H1 (cell line): ENCODE data around the gene LRRC9. TPM values are rescaled to one million over a fixed set of nuclear protein-coding genes. Genes with fewer than 3 reads are reported as not detected.

ENCODE experiments used
- CTCF ChIA-PET: fragments of 300-600 bp; sonication (Branson Sonifier 250); formaldehyde crosslinking; loops from one replicate; lab custom pipeline; 2021; ENCODE audit not compliant: partially characterized antibody; lab: Charles Lee
- POLR2A ChIA-PET: fragments of 300-600 bp; sonication (Branson Sonifier 250); formaldehyde crosslinking; loops from one replicate; lab custom pipeline; 2021; ENCODE audit warnings: inconsistent platforms; ENCODE audit not compliant: partially characterized antibody; lab: Charles Lee
- DNase-seq, 2 experiments: peaks; one replicate each; pipeline versions ENCODE4 v3.0.0 to v3.0.0-alpha.2; 2010 to 2022; ENCODE audit warnings: low spot score in 2 of 2, low read depth in 1 of 2, mixed read lengths in 1 of 2
- FAIRE-seq: peaks from 2 replicates; lab custom pipeline; 2011; peaks lifted over from hg19 to GRCh38; lab: Jason Lieb, UNC
- H2AFZ ChIP-seq: 2 replicates; pipeline ENCODE4 v1.8.1; 2012; ENCODE audit warnings: low read length, inconsistent platforms
- H2AK5ac ChIP-seq: 2 replicates; pipeline ENCODE4 v1.6.1; 2013; ENCODE audit warnings: low read depth, low read length
- H2BK120ac ChIP-seq: replicated peaks from 2 replicates; pipeline ENCODE3; 2013; ENCODE audit warnings: low read depth, low read length, inconsistent platforms
- H2BK12ac ChIP-seq: 2 replicates; pipeline ENCODE4 v1.6.1; 2013; ENCODE audit warnings: low read depth, low read length
- H2BK15ac ChIP-seq: 2 replicates; pipeline ENCODE4 v1.6.1; 2013; ENCODE audit warnings: low read length
- H2BK20ac ChIP-seq: 2 replicates; pipeline ENCODE4 v1.6.1; 2013; ENCODE audit warnings: low read length
- H2BK5ac ChIP-seq: 2 replicates; pipeline ENCODE4 v1.6.1; 2013; ENCODE audit warnings: low read depth, low read length
- H3K14ac ChIP-seq: 2 replicates; pipeline ENCODE4 v1.6.1; 2013; ENCODE audit warnings: inconsistent platforms; ENCODE audit not compliant: insufficient read length
- H3K18ac ChIP-seq: 2 replicates; pipeline ENCODE4 v1.6.1; 2013; ENCODE audit warnings: low read length; ENCODE audit errors: extremely low read depth
- H3K23ac ChIP-seq: 2 replicates; pipeline ENCODE4 v1.6.1; 2013; ENCODE audit warnings: inconsistent platforms; ENCODE audit not compliant: insufficient read length
- H3K23me2 ChIP-seq: 2 replicates; pipeline ENCODE4 v1.6.1; 2013; ENCODE audit warnings: low read depth, low read length
- H3K27ac ChIP-seq: 2 replicates; pipeline ENCODE4 v1.6.1; 2011; ENCODE audit warnings: low read depth, low read length, inconsistent platforms
- H3K27me3 ChIP-seq, 4 experiments: replicated peaks in 1 of 4; 1 replicate in 1 of 4; 2 replicates in 3 of 4; pipeline versions ENCODE4 v1.6.1 to v1.8.1; 2011 to 2013; ENCODE audit warnings: low read length in 3 of 4, mild to moderate bottlenecking in 3 of 4, inconsistent platforms in 2 of 4, mixed read lengths in 2 of 4, moderate library complexity in 1 of 4; ENCODE audit not compliant: control insufficient read depth in 3 of 4, insufficient read depth in 3 of 4; ENCODE audit errors: extremely low read depth in 1 of 4
- H3K36me3 ChIP-seq, 4 experiments: 2 replicates each; pipeline versions ENCODE4 v1.6.1 to v1.8.1; 2011 to 2013; ENCODE audit warnings: mild to moderate bottlenecking in 4 of 4, low read length in 3 of 4, moderate library complexity in 2 of 4, control low read depth in 1 of 4, inconsistent platforms in 1 of 4; ENCODE audit not compliant: insufficient read depth in 4 of 4, control insufficient read depth in 2 of 4
- H3K4ac ChIP-seq: replicated peaks from 2 replicates; pipeline ENCODE3; 2013; ENCODE audit warnings: low read length, low read depth, mixed read lengths, inconsistent platforms; ENCODE audit not compliant: insufficient read length
- H3K4me1 ChIP-seq, 4 experiments: replicated peaks in 1 of 4; 1 replicate in 1 of 4; 2 replicates in 3 of 4; pipeline versions ENCODE4 v1.6.1 to v1.8.1; 2011 to 2013; ENCODE audit warnings: low read length in 3 of 4, inconsistent platforms in 2 of 4, mixed read lengths in 1 of 4; ENCODE audit not compliant: insufficient read depth in 4 of 4, control insufficient read depth in 3 of 4
- H3K4me2 ChIP-seq, 2 experiments: 2 replicates each; pipeline versions ENCODE4 v1.6.1 to v1.8.1; 2011 to 2013; ENCODE audit warnings: low read depth in 2 of 2, low read length in 2 of 2, control low read depth in 1 of 2, inconsistent platforms in 1 of 2, mild to moderate bottlenecking in 1 of 2; ENCODE audit not compliant: insufficient read depth in 1 of 2
- H3K4me3 ChIP-seq, 4 experiments: fragments of 200-600, 300-600 bp in 1 of 4; sonication (generic), shearing (Covaris generic), sonication (Bioruptor Twin) in 1 of 4; 2 replicates each; pipeline versions ENCODE4 v1.5.1 to v1.8.1; 2011 to 2016; ENCODE audit warnings: low read length in 4 of 4, low read depth in 3 of 4, control low read depth in 2 of 4, inconsistent platforms in 2 of 4, mild to moderate bottlenecking in 2 of 4, mixed read lengths in 1 of 4, moderate library complexity in 1 of 4; ENCODE audit not compliant: insufficient read depth in 2 of 4; ENCODE audit errors: extremely low read depth in 1 of 4
- H3K56ac ChIP-seq: replicated peaks from 2 replicates; pipeline ENCODE3; 2013; ENCODE audit warnings: low read depth, mild to moderate bottlenecking, mixed read lengths, low read length, inconsistent platforms; ENCODE audit not compliant: insufficient read length
- H3K79me1 ChIP-seq: 2 replicates; pipeline ENCODE4 v1.6.1; 2013; ENCODE audit warnings: low read depth, low read length, control low read depth
- H3K79me2 ChIP-seq, 2 experiments: 2 replicates each; pipeline versions ENCODE4 v1.6.1 to v1.8.1; 2012 to 2013; ENCODE audit warnings: low read length in 2 of 2, mild to moderate bottlenecking in 2 of 2, inconsistent platforms in 1 of 2; ENCODE audit not compliant: insufficient read depth in 2 of 2, control insufficient read depth in 1 of 2
- H3K9ac ChIP-seq, 4 experiments: replicated peaks in 1 of 4; 1 replicate in 1 of 4; 2 replicates in 3 of 4; pipeline versions ENCODE4 v1.6.1 to v1.8.1; 2011 to 2013; ENCODE audit warnings: low read depth in 3 of 4, low read length in 3 of 4, control low read depth in 2 of 4, mild to moderate bottlenecking in 2 of 4, moderate library complexity in 2 of 4, inconsistent platforms in 1 of 4; ENCODE audit errors: extremely low read depth in 1 of 4
- H3K9me3 ChIP-seq, 2 experiments: 2 replicates each; pipeline versions ENCODE4 v1.6.1 to v1.8.1; 2012 to 2013; ENCODE audit warnings: mild to moderate bottlenecking in 2 of 2, moderate library complexity in 2 of 2, control low read depth in 1 of 2, inconsistent platforms in 1 of 2, low read depth in 1 of 2, low read length in 1 of 2, mixed read lengths in 1 of 2; ENCODE audit not compliant: insufficient read depth in 2 of 2
- H4K20me1 ChIP-seq, 2 experiments: replicated peaks in 1 of 2; 2 replicates each; pipeline versions ENCODE3 to v1.8.1; 2011 to 2013; ENCODE audit warnings: inconsistent platforms in 2 of 2, low read length in 2 of 2, mild to moderate bottlenecking in 1 of 2; ENCODE audit not compliant: insufficient read depth in 2 of 2, control insufficient read depth in 1 of 2
- H4K5ac ChIP-seq: 2 replicates; pipeline ENCODE4 v1.6.1; 2013; ENCODE audit warnings: low read length, low read depth, mixed read lengths, inconsistent platforms; ENCODE audit not compliant: insufficient read length
- H4K8ac ChIP-seq: 2 replicates; pipeline ENCODE4 v1.8.0; 2013; ENCODE audit warnings: mild to moderate bottlenecking, moderate library complexity, low read length, inconsistent platforms; ENCODE audit not compliant: insufficient read depth; ENCODE audit errors: extremely low read depth
- H4K91ac ChIP-seq: replicated peaks from 2 replicates; pipeline ENCODE3; 2013; ENCODE audit warnings: low read length, mixed read lengths, inconsistent platforms; ENCODE audit not compliant: insufficient read length
- CBX8 ChIP-seq: fragments of 300-800, 300-1000 bp; sonication (generic); IDR thresholded peaks from 2 replicates; pipeline ENCODE4 v1.7.1; 2016; ENCODE audit warnings: low read depth, low read length, borderline replicate concordance
- CHD2 ChIP-seq: IDR thresholded peaks from 2 replicates; pipeline ENCODE4 v1.6.1; 2012; ENCODE audit warnings: low read length, improper control_type of control experiment
- EZH2 ChIP-seq: fragments of 200-600 bp; sonication (generic); IDR thresholded peaks from 2 replicates; pipeline ENCODE4 v1.7.1; 2012; ENCODE audit warnings: low read depth, mild to moderate bottlenecking, moderate library complexity, low read length, inconsistent platforms; ENCODE audit not compliant: severe bottlenecking
- SRF ChIP-seq: IDR thresholded peaks from 2 replicates; pipeline ENCODE4 v1.6.1; 2011; ENCODE audit warnings: mild to moderate bottlenecking, low read depth, low read length, moderate library complexity
- SUZ12 ChIP-seq: fragments of 200-600 bp; sonication (generic); IDR thresholded peaks from 2 replicates; pipeline ENCODE4 v1.6.1; 2012; ENCODE audit warnings: mild to moderate bottlenecking, inconsistent platforms, low read length, moderate library complexity, mixed read lengths
- whole genome bisulfite sequencing, 2 experiments: shearing (Covaris generic) in 1 of 2; methylation state at CpG; one replicate each; pipeline versions ENCODE4 v1.1.6 to v1.1.7; 2013 to 2015; ENCODE audit warnings: low lambda C conversion rate in 2 of 2, mixed read lengths in 2 of 2, inconsistent platforms in 1 of 2, low coverage in 1 of 2, missing lambda C conversion rate in 1 of 2; ENCODE audit not compliant: insufficient replicate concordance in 2 of 2, insufficient coverage in 1 of 2, insufficient read length in 1 of 2; ENCODE audit errors: extremely low coverage in 1 of 2, missing lambda C conversion rate in 1 of 2; 5-methylcytosine and 5-hydroxymethylcytosine counted together
- polyA plus RNA-seq, 7 experiments: library from polyadenylated mRNA; depleted of rRNA in 3 of 7; stranded (reverse) in 5 of 7; unstranded in 2 of 7; fragments of >200 nt in 5 of 7; fragments of 200-250 nt in 2 of 7; gene quantifications; 1 replicate in 5 of 7; 2 replicates in 1 of 7; 4 replicates in 1 of 7; pipeline versions ENCODE4 v1.2.1 to v1.2.3, GENCODE V29; 2011 to 2013; ENCODE audit warnings: missing spikeins in 2 of 7, mixed read lengths in 2 of 7
- total RNA-seq: library from RNA; stranded (reverse); fragmentation: NEBNext Ultra II Directional; extraction: Animal tissue kit (Norgen Biotek cat#: 25700); gene quantifications from 2 replicates; pipeline ENCODE4 v1.2.1, GENCODE V29; 2021
- TF ChIP-seq, protein P1 (sequence below): IDR thresholded peaks from 2 replicates; pipeline ENCODE4 v1.6.1; 2012; ENCODE audit warnings: inconsistent platforms

The LRRC9 gene
- total and polyA plus RNA-seq, 2 of the 8 experiments (the other 6 are each of a cell fraction or from before 2014, with no cell fraction given), result 0.12 to 0.84 TPM

DNA sequence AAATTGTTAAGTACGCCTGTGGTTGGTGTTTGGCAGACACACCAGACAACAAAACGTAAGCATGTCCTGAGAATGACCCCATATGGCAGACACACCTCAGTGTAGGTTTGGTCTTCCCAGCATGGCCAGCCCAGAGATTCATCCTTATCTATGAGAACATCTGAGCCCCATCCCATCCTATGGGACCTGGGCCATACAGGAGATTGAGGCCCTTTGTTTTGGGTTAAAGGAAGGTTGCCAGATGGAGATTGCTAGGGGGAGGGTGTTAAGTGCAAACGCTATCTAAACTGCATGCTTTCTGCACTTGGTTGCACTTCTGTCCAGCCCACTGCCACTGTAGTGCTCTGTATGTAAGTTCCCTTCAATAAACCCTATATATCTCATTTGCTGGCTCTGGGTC lies 167.7 kb downstream of the LRRC9 start:
- Histone ChIP-seq H3K27me3 (no peaks in the 10 kb centered on the region), H2AFZ (no peak overlapping the region), H2BK15ac (no peak overlapping the region), H3K23ac (no peak overlapping the region), H4K5ac (no peak overlapping the region), H3K56ac (no peak overlapping the region), H3K79me2 (peaks cover 0 to 3% of the 10 kb centered on the region in 2 experiments; a peak in 2 of 4 replicates), H3K23me2 (peaks cover 7% of the 10 kb centered on the region; the same call in 1 of the 2 replicates), H3K27ac (no peak overlapping the region), H4K91ac (no peak overlapping the region), H3K9ac (no peak overlapping the region), H3K4me2 (no peak overlapping the region), H3K4me3 (no peak overlapping the region), H3K4me1 (no peaks in the 10 kb centered on the region), H2BK12ac (no peak overlapping the region), H4K8ac (no peak overlapping the region; the same call in 1 of the 2 replicates), H3K4ac (no peak overlapping the region), H2BK5ac (no peak overlapping the region), H3K9me3 (no peaks in the 10 kb centered on the region), H3K79me1 (no peaks in the 10 kb centered on the region), H2AK5ac (no peak overlapping the region), H3K14ac (no peak overlapping the region), H3K18ac (no peak overlapping the region), H3K36me3 (no peaks in the 10 kb centered on the region), H2BK20ac (no peak overlapping the region), H2BK120ac (no peak overlapping the region), H4K20me1 (no peaks in the 10 kb centered on the region)
- ChIA-PET CTCF (interaction anchor here (1.2 kb wide), 1 partner anchor 96 kb away, joined by 3 read pairs; no protein-coding TSS in a partner anchor), POLR2A (no interaction called here)
- FAIRE-seq, result no peak
- no peak for DNase-seq
- WGBS, 2 experiments, result 85% methylated on average over 3 of the region's 3 CpGs; no CpG with 5 or more reads in 1 of the 2 experiments
- TF ChIP-seq CHD2 (no peak), SUZ12 (no peak), CBX8 (no peak), SRF (no peak), EZH2 (no peak)
- TF ChIP-seq, protein P1, sequence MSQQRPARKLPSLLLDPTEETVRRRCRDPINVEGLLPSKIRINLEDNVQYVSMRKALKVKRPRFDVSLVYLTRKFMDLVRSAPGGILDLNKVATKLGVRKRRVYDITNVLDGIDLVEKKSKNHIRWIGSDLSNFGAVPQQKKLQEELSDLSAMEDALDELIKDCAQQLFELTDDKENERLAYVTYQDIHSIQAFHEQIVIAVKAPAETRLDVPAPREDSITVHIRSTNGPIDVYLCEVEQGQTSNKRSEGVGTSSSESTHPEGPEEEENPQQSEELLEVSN, result no peak
